CD4-positive, alpha-beta memory T cell (primary cell): ENCODE data around the gene BIRC2. TPM values are rescaled to one million over a fixed set of nuclear protein-coding genes. Genes with fewer than 3 reads are reported as not detected.
A peak's percentile ranks its signal among the peaks of the same experiment; 100 is the strongest.

Experiments used
- CTCF ChIA-PET: fragments of 350-600 bp; sonication (Branson Sonifier 250); formaldehyde crosslinking; loops from one replicate; lab custom pipeline; 2021; ENCODE audit warnings: inconsistent platforms; ENCODE audit not compliant: partially characterized antibody; lab: Charles Lee
- POLR2A ChIA-PET: fragments of 350-600 bp; sonication (Branson Sonifier 250); formaldehyde crosslinking; loops from one replicate; lab custom pipeline; 2021; ENCODE audit not compliant: partially characterized antibody; lab: Charles Lee
- DNase-seq, 5 donors: peaks; one replicate each; pipeline versions ENCODE4 v3.0.0 to v3.0.0-alpha.2; 2020 to 2022; ENCODE audit warnings: mixed read lengths in 1 of 5
- H3K27ac ChIP-seq: one replicate; pipeline ENCODE4 v1.7.0; 2013; ENCODE audit warnings: low read depth, low read length
- H3K27me3 ChIP-seq: 2 replicates; pipeline ENCODE4 v1.7.0; 2013; ENCODE audit warnings: mild to moderate bottlenecking, low read length, moderate library complexity; ENCODE audit not compliant: insufficient read depth
- H3K36me3 ChIP-seq: 2 replicates; pipeline ENCODE4 v1.7.0; 2013; ENCODE audit warnings: mild to moderate bottlenecking, low read length, moderate library complexity; ENCODE audit not compliant: insufficient read depth
- H3K4me1 ChIP-seq: 2 replicates; pipeline ENCODE4 v1.7.0; 2013; ENCODE audit warnings: mild to moderate bottlenecking, low read length, moderate library complexity; ENCODE audit not compliant: insufficient read depth
- H3K4me3 ChIP-seq, 2 donors: one replicate each; pipeline ENCODE4 v1.7.0; 2013; ENCODE audit warnings: low read length in 2 of 2, mild to moderate bottlenecking in 1 of 2
- H3K9me3 ChIP-seq, 2 donors: one replicate each; pipeline ENCODE4 v1.7.0; 2013; ENCODE audit warnings: low read length in 2 of 2, control low read depth in 1 of 2; ENCODE audit not compliant: control insufficient read depth in 1 of 2
- H3K27ac Mint-ChIP-seq, 7 donors: one replicate each; pipeline ENCODE4 v1.8.0; 2020 to 2021; ENCODE audit warnings: mixed read lengths in 7 of 7, mild to moderate bottlenecking in 6 of 7, inconsistent platforms in 3 of 7, moderate library complexity in 3 of 7
- H3K27me3 Mint-ChIP-seq, 2 donors: one replicate each; pipeline ENCODE4 v1.8.0; 2020 to 2021; ENCODE audit warnings: mixed read lengths in 2 of 2
- H3K36me3 Mint-ChIP-seq, 2 donors: one replicate each; pipeline ENCODE4 v1.8.0; 2020 to 2021; ENCODE audit warnings: mixed read lengths in 2 of 2, inconsistent platforms in 1 of 2, mild to moderate bottlenecking in 1 of 2
- H3K4me1 Mint-ChIP-seq, 4 donors: one replicate each; pipeline ENCODE4 v1.8.0; 2020 to 2021; ENCODE audit warnings: mixed read lengths in 4 of 4, mild to moderate bottlenecking in 1 of 4
- H3K4me3 Mint-ChIP-seq, 8 donors: one replicate each; pipeline ENCODE4 v1.8.0; 2020 to 2021; ENCODE audit warnings: mixed read lengths in 8 of 8, mild to moderate bottlenecking in 7 of 8, moderate library complexity in 6 of 8, inconsistent platforms in 3 of 8
- H3K9me3 Mint-ChIP-seq, 8 donors: one replicate each; pipeline ENCODE4 v1.8.0; 2020 to 2021; ENCODE audit warnings: mixed read lengths in 8 of 8, mild to moderate bottlenecking in 5 of 8, inconsistent platforms in 3 of 8, moderate library complexity in 1 of 8
- intact Hi-C: fragments of 100-400 bp; cut with micrococcal nuclease; formaldehyde crosslinking; loops from one replicate; pipeline ENCODE4 v1.15.1; 2023
- polyA plus RNA-seq, 2 donors: library from polyadenylated mRNA; unstranded; fragments of 300-500 nt; fragmentation: Illumina TruSeq; gene quantifications; one replicate each; pipeline ENCODE4 v1.2.3, GENCODE V29; 2021
- total RNA-seq, 2 experiments: library from RNA; stranded (reverse); gene quantifications; one replicate each; pipeline ENCODE4 v1.2.3, GENCODE V29; 2021

BIRC2 gene
- total and polyA plus RNA-seq, 4 experiments from 2014 or later, result 28.8 to 61.2 (median 47.1) TPM

- intact Hi-C loops, result loop anchor here (1.0 kb wide), 2 partner anchors 10 to 13 kb away; partner anchors contain the start of gene BIRC3
- Mint-ChIP-seq H3K4me3 (peak overlapping the region; percentile 51 to 77 (median 69)), H3K36me3 (peaks cover 6 to 9% of the 10 kb centered on the region in 2 donors), H3K27me3 (no peaks in the 10 kb centered on the region), H3K27ac (peak overlapping the region; percentile 84 to 98 (median 94)), H3K4me1 (peaks cover 46 to 82% (median 66%) of the 10 kb centered on the region in 4 donors), H3K9me3 (peaks cover 1 to 16% (median 10%) of the 10 kb centered on the region in 8 donors)
- ChIA-PET POLR2A (interaction anchor here (1.0 to 4.6 kb wide), 8 partner anchors 8 to 38 kb away, joined by 3 to 149 read pairs (median 5); partner anchors contain the start of gene BIRC3), CTCF (interaction anchor here (0.7 to 18.2 kb wide), 9 partner anchors 8 to 42 kb away, joined by 3 to 654 read pairs (median 8); partner anchors contain the start of gene BIRC3)
- H3K9me3 ChIP-seq, result peaks cover 0 to 4% of the 10 kb centered on the region in 2 donors
- peak overlapping the region; percentile 3 to 33 for H3K4me3 ChIP-seq
- peak; percentile 73 to 87 (median 76) for DNase-seq
- H3K27ac ChIP-seq, result peak overlapping the region; percentile 60
- H3K4me1 ChIP-seq, result peaks cover 84% of the 10 kb centered on the region
- H3K36me3 ChIP-seq, result no peaks in the 10 kb centered on the region
- H3K27me3 ChIP-seq, result no peaks in the 10 kb centered on the region
Measured at GRCh38 chr11:102306817-102307726, 39.9 kb upstream of the BIRC2 start.

GRCh38 chr11:102307727-102308038 is 39.3 kb upstream of the BIRC2 start:
- Mint-ChIP-seq H3K4me3 (no peak overlapping the region), H3K27me3 (no peaks in the 10 kb centered on the region), H3K36me3 (peaks cover 6 to 9% of the 10 kb centered on the region in 2 donors), H3K27ac (peak overlapping the region in 1 of 7 donors; percentile 84), H3K4me1 (peaks cover 50 to 82% (median 68%) of the 10 kb centered on the region in 4 donors), H3K9me3 (peaks cover 1 to 14% (median 10%) of the 10 kb centered on the region in 8 donors)
- DNase-seq, result no peak
- Histone ChIP-seq H3K36me3 (no peaks in the 10 kb centered on the region), H3K4me3 (no peak overlapping the region), H3K27me3 (no peaks in the 10 kb centered on the region), H3K9me3 (peaks cover 0 to 1% of the 10 kb centered on the region in 2 donors), H3K27ac (no peak overlapping the region), H3K4me1 (peaks cover 84% of the 10 kb centered on the region)
- ChIA-PET CTCF (interaction anchor here (0.7 to 18.2 kb wide), 8 partner anchors 7 to 41 kb away, joined by 3 to 654 read pairs (median 6); partner anchors contain the start of gene BIRC3), POLR2A (interaction anchor here (1.0 to 4.6 kb wide), 3 partner anchors 11 to 14 kb away, joined by 4 to 149 read pairs (median 103); partner anchors contain the start of gene BIRC3)
- intact Hi-C loops, result no loop called here

GRCh38 chr11:102309621-102310541 is 37.1 kb upstream of the BIRC2 start:
- Histone ChIP-seq H3K36me3 (no peaks in the 10 kb centered on the region), H3K4me3 (no peak overlapping the region), H3K9me3 (no peaks in the 10 kb centered on the region), H3K27me3 (no peaks in the 10 kb centered on the region), H3K4me1 (peaks cover 86% of the 10 kb centered on the region), H3K27ac (no peak overlapping the region)
- intact Hi-C loops, result no loop called here
- CTCF ChIA-PET, result interaction anchor here (5.8 to 18.2 kb wide), 2 partner anchors 8 to 16 kb away, joined by 33 to 654 read pairs; partner anchors contain the start of gene BIRC3
- Mint-ChIP-seq H3K4me3 (peak overlapping the region in 1 of 8 donors; percentile 13), H3K4me1 (peaks cover 52 to 82% (median 67%) of the 10 kb centered on the region in 4 donors), H3K27me3 (no peaks in the 10 kb centered on the region), H3K27ac (peak overlapping the region in 4 of 7 donors; percentile 12 to 90 (median 45)), H3K9me3 (peaks cover 0 to 2% (median 0%) of the 10 kb centered on the region in 8 donors), H3K36me3 (peaks cover 0 to 2% of the 10 kb centered on the region in 2 donors)
- DNase-seq, result no peak
- POLR2A ChIA-PET, result interaction anchor here (0.9 to 5.3 kb wide), 4 partner anchors 9 to 142 kb away, joined by 3 to 149 read pairs (median 16); partner anchors contain the start of gene BIRC3

GRCh38 chr11:102312667-102313066 is 34.3 kb upstream of the BIRC2 start:
- H3K36me3 ChIP-seq, result no peaks in the 10 kb centered on the region
- H3K4me1 Mint-ChIP-seq, result peaks cover 39 to 72% (median 58%) of the 10 kb centered on the region in 4 donors
- H3K27me3 Mint-ChIP-seq, result no peaks in the 10 kb centered on the region
- H3K27ac Mint-ChIP-seq, result peak overlapping the region; percentile 90 to 99 (median 97)
- POLR2A ChIA-PET, result interaction anchor here (1.1 to 5.3 kb wide), 3 partner anchors 12 to 44 kb away, joined by 3 to 27 read pairs (median 9); no protein-coding TSS in a partner anchor
- H3K4me1 ChIP-seq, result peaks cover 77% of the 10 kb centered on the region
- peak overlapping the region; percentile 38 to 87 (median 76) for H3K4me3 Mint-ChIP-seq
- CTCF ChIA-PET, result interaction anchor here (1.3 to 18.2 kb wide), 4 partner anchors 19 to 183 kb away, joined by 3 to 654 read pairs (median 4); no protein-coding TSS in a partner anchor
- H3K9me3 Mint-ChIP-seq, result peaks cover 0 to 4% (median 0%) of the 10 kb centered on the region in 8 donors
- peak overlapping the region; percentile 63 for H3K27ac ChIP-seq
- H3K27me3 ChIP-seq, result no peaks in the 10 kb centered on the region
- H3K36me3 Mint-ChIP-seq, result peaks cover 0 to 6% of the 10 kb centered on the region in 2 donors
- no peaks in the 10 kb centered on the region for H3K9me3 ChIP-seq
- no peak overlapping the region for H3K4me3 ChIP-seq
- intact Hi-C loops, result no loop called here
- no peak for DNase-seq

- intact Hi-C loops, result no loop called here
- H3K27ac Mint-ChIP-seq, result peak overlapping the region; percentile 90 to 99 (median 97)
- peak overlapping the region in 1 of 2 donors; percentile 28 for H3K4me3 ChIP-seq
Measured at GRCh38 chr11:102313238-102313940, 33.6 kb upstream of the BIRC2 start.

More at GRCh38 chr11:102313238-102313940, 33.6 kb upstream of the BIRC2 start:
- Histone ChIP-seq H3K9me3 (no peaks in the 10 kb centered on the region), H3K4me1 (peaks cover 70% of the 10 kb centered on the region), H3K27me3 (no peaks in the 10 kb centered on the region), H3K36me3 (no peaks in the 10 kb centered on the region), H3K27ac (peak overlapping the region; percentile 63)
- peaks cover 0 to 4% (median 0%) of the 10 kb centered on the region in 8 donors for H3K9me3 Mint-ChIP-seq
- peak overlapping the region; percentile 38 to 87 (median 76) for H3K4me3 Mint-ChIP-seq
- CTCF ChIA-PET, result interaction anchor here (1.2 to 18.2 kb wide), 5 partner anchors 7 to 35 kb away, joined by 3 to 654 read pairs (median 6); no protein-coding TSS in a partner anchor
- peaks cover 2 to 10% of the 10 kb centered on the region in 2 donors for H3K36me3 Mint-ChIP-seq
- no peaks in the 10 kb centered on the region for H3K27me3 Mint-ChIP-seq
- H3K4me1 Mint-ChIP-seq, result peaks cover 38 to 71% (median 55%) of the 10 kb centered on the region in 4 donors
- peak in 2 of 5 donors; percentile 40 for DNase-seq
- POLR2A ChIA-PET, result interaction anchor here (2.7 to 5.3 kb wide), 2 partner anchors 13 to 19 kb away, joined by 20 to 27 read pairs; no protein-coding TSS in a partner anchor
